NCI-H446 treated with DMSO at 0.1 percent for 48 hours (cell line): ENCODE measurements around the gene B4GAT1.

Source experiments
- DNase-seq: peaks from one replicate; lab custom pipeline; 2025; lab: John Stamatoyannopoulos, UW

Gene B4GAT1

DNA sequence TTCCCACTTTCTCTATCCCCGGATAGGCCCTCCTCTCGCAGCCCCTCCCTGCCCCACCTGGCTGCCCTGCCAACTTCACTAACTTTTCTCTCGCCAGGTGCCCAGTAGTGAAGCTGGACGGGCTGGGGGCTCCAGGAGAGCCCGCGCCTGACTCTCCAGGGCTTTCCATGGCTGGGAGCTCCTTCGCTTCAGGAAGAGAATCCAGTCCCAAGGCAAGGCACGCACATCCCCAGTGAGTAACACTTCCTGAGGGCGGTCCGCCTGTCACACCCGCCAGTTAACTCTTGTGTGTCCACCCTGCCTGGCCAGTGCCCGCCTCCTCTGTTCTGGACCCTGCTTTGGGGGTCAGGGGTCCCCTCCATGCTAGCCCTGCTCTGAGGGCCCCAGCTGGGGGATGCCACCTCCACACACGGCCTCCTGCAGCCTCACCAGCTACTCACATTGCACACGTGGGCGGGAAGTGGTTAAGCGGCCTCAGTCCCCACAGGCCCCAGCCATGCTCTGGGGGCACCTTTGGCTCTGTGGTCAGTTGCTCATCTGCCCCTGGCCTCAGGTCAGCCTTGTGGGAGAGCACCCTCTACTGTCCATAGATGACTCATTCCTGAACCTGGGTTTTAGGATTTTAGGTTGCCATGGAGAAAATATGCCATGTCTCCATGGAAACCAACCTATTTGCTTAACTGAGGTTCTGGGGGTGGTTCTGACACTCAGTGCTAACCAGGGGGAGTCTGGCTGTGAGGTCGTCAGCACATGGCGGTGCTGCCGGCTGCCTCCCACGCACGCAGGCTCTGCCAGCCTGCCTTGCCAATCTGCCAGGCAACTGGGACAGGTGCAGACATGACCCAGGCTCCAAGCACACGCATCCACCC lies 11.0 kb downstream of the B4GAT1 start, which contains the start of gene RIN1:
Gene RIN1, minus strand, starts transcription at position 201 of the 869 bp plus-strand sequence. Its CDS starts 32 bp downstream, at position 169.
- DNase-seq, result peak; percentile 81

DNA sequence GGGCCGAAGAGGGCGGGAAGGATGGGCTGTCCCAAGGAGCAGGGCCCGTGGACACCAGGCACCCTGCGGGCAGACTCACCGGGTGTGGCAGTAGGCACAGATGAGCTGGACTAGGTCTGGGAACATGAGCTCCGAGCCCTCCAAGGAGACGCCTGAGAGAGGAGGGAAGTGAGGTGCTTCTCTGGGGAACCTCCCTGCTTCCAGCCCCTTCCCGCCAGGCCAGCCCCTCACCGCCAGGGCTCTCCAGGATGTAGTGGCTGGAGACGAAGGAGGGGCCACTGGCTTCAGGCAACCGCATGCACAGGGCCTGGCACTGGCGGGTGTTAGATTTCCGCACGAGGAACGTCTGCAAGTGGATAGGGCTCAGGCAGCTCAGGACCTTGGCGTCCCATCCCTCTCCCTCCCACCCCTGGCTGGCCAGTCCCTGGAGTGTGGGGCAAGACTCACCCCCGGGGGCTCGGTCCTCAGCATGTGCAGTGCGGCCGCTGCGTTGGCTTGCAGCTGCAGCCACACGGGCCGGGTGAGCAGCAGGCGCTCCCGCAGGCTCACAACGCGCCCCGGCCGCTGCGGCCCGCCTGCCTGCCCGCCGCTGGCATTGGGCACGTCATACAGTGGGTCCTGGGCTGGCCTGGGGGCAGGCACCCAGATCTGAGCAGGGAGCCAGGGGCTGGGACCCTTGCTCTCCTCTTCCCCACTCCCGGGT lies 11.7 kb downstream of the B4GAT1 start:
- DNase-seq, result no peak

DNA sequence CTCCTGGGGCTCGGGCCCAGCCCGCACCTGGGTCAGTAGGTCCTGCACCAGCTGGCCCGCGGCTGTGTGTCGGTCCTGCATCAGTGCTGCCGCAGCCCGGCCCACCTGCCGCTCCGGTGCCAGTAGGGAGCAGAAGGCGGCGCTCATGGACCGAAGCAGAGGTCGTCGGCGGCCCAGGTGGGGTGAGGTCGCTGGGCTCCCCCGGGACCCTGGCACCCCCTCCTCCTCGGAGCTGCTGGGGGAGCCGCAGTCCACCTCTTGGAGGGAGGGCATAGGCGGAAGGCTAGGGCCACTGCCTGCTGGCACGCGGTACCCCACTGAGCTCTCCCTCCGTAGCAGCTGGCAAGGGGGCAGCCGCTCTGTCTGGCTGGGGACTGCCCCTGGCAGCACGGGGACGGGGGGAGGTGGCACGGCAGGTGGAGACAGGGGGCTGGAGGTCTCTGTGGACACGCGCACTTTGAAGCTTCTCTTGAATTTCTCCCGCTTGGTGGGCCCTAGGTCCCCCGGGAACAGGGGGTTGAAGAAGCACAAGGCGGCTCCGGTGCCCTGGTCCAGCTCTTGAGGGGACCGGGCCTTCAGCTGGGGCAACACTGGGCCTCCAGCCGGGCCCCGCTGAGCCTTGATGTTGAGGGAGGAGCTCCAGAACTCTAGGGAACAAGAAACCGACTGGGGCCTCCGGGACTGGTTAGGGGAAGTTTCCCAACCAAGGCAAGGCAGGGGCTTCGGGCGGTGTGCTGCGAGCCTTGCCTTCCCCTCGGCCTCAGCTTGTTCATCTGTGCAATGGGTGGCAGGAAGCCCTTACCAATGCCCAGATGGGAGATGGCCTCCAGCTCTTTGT lies 12.6 kb downstream of the B4GAT1 start:
- DNase-seq, result no peak

DNA sequence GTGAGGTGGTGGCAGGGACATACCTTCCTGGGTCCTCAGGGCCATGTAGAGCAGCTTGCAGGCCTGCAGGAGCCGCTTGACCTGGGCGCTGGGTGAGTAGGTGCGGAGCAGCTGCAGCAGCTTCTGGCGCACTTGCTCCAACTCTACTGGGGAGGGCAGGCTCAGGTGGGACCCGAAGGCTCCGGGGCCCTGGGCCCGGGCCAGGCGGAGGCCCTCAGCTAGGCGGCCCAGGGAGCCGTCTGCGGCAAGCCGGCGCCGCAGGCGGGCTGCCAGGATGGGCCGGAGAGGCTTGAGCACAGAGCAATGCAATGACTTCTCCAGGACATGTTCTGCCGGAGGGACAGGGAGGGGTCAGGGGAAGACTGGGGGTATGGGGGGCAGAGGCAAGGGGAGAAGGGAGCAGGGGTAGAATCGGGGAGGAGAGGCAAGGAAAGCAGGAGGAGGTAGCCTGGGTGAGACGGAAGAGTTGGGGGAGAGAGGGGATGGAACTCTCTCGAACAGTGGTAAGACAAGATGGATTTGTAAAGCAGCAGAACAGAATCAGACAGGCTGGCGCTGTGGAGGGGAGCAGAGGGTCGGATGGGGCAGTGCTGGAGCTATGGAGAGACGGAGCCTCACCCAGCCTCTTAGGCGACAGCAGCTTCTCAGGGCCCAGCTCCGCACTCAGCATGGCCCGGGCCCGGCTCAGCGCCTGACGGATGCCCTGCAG lies 13.4 kb downstream of the B4GAT1 start:
- DNase-seq, result no peak

DNA sequence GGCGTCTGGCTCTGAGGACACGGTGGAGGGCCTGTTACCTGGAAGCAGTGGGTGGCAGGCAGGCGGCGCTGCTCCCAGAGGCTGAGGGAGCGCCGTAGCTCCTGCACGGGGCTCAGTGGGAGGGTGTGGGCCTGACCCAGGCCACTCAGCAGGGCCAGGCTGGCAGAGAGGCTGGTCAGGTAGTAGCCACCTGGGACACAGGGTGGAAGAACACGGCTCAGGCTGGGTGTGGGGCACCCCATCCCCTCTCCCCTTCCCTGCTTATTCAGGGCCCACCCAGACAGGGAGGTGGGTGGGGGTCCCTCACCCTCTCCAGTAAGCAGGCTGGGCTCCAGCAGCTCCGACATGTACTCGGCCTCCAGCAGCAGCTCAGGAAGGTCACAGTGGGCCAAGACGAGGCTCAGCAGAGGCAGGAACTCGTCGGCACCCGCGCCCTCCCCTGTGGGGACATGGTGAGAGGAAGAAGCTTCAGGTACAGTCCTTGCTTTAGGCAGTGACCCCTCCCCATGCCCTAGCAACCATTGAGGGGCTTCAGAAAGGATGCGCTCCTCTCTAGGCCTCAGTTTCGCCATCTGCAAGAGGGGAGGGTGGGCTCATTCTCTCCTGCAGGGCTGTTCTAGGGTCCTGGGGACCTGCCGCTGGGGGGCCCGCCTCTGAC lies 14.1 kb downstream of the B4GAT1 start:
- DNase-seq, result no peak

DNA sequence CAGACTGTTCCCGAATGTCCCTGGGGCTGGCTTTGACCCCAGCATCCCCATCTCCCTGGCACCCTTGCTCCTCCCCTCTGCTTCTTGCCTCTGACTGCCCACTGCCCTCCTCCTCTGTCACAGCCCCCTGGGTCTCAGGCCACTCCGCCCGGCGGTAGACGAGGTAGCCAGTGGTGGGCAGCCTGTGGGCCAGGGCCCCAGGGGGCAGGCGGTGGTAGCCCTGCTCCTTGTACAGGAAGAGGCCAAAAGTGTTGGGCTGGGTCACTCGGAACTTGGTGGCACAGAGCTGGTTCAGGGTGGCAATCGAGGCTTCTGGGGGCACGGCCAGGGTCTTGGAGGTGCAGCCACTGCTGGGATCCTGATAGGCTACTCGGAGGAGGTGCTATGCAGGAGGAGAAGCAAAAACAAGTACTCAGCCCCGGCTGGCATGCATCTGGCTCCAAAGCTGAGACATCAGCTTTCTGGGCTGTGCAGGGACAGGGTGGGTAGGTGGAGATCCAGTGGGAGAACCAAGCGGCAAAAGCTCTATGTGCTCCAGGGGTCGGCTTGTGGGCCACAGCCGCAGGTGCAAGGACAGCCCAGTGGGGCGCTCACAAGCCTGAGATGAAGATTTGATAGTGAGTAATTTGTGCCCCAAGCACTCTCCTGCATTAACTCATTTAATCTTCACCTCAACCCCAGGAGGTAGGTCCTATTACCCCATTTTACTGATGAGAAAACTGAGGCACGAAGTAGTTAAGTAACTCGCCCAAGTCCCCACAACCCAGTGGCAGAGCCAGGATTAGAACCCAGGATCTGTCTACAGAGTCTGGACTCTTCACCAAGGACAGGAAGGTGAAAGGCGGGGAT lies 14.8 kb downstream of the B4GAT1 start:
- DNase-seq, result no peak

DNA sequence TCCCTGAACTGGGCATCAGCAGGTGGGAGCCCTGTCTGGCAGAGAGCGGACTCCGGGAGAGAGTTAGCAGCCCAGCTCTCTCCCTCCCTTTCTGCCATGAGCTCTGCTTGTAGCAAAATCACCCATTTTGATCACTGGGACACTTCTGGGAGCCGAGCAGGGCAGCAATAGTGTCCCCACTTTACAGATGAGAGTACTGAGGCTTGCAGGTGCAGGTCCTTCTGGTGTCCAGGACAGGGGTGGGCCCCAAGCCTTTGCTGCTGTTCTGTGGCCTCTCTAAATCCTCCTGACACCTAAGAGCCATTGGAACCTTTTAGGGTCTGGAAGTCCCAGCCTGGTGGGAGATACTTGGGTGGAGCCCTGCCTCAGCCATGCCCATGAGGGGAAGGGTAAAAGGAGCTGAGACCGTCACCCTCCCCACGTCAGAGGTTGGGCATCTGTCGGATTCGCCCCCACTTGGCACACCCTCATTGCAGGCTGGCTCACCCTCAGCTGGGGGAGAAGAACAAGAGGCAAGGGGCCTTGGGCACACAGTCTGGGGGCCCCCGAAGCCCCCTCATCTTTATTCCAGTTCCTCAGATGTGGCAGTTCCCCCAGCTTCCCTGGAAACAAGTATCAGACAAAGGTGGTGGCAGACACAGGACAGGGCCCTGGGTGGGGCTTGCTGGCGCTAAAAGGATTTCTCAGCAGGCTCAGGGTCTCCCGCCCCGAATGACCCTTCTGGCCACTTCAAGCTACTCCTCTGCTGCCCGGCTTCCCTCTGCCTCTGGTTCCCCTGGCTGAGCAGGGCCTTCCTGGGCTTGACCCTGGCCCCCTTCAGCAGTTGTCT lies 15.7 kb downstream of the B4GAT1 start:
- no peak for DNase-seq

DNA sequence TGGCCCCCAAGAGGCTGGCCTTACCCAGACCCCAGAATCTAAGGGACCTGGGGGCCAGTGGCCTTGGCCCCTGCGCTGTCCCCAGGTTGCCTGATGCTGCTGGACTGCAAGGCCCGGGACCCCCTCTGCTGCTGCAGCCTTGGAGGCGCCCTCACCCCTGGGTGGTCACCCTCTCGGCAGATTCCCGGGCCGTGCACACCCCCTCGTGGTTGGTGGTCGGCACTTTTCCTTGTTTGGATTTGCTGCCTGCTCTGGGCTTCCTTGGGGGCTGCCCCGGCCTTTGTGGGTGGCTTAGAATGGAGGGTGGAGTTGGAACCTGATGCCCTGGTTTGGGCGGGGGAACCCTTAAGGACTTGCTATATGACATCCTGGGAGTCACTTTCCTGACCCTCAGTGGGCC lies 16.5 kb downstream of the B4GAT1 start:
- no peak for DNase-seq

DNA sequence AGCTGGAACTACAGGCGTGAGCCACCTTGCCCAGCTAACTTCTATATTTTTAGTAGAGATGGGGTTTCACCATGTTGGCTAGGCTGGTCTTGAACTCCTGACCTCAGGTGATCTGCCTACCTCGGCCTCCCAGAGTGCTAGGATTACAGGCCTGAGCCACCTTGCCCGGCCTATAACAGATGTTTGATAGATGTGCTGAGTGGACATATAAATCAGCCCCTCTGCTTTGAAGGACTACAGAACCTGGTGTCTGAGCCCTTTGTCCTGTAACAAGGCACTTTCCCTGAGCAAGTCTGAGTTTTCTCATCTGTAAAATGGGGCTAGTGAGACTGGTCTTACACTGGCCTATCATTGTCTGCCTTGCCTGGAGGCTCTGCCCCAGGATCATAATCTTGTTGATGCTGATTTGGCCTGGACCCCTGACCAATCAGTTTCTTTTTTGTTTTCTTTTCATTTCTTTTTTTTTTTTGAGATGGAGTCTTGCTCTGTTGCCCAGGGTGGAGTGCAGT lies 18.2 kb downstream of the B4GAT1 start:
- DNase-seq, result no peak

DNA sequence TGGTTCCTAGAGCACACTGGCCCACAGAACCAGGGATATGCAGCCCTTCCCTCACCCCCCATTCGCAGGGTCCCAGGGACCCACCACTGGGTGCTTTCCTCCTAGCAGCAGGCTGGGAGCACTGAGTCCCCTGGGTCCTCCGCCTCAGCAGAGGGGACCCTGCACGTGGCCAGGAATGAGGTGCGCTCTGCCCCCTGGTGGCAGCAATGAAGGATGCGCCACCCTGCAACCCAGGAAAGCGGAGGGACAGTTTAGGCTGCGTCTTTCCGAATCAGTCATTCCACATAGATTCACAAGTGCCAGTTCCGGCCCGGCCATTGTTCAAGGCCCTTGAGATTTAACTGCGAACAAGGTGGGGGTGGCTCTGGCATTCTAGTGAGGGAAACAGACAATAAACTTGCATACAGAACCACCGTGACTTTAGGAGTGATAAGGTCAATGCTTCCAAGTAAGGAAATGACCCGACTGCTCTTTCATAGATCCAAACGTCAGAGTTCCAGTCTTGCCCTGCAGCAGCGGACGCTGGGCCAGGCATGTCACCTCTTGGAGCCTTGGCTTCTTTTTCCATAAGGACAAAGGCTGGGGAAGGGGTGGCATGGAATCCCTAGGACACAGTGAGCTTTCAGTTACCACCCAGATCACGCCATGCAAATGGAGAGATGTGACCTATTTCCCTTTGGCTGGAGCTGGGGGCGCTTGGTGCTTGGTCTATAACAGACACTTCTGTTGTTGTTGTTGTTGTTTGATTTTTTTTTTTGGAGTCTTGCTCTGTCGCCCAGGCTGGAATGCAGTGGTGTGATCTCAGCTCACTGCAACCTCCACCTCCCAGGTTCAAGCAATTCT lies 18.9 kb downstream of the B4GAT1 start:
- peak; percentile 31 for DNase-seq

DNA sequence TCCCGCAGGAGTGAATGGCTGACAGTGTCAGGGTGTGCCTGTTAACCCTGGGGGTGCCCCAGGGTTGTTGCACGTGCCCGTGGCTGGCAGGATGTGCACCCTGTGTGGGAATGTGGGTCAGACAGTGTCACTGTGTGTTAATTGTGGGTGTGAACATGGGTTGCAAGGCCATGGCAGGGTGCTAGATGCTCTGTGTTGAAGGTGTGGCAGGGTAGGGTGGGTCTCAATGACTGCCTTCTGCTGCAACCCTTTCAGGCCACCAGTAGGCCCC lies 19.5 kb downstream of the B4GAT1 start:
- no peak for DNase-seq

DNA sequence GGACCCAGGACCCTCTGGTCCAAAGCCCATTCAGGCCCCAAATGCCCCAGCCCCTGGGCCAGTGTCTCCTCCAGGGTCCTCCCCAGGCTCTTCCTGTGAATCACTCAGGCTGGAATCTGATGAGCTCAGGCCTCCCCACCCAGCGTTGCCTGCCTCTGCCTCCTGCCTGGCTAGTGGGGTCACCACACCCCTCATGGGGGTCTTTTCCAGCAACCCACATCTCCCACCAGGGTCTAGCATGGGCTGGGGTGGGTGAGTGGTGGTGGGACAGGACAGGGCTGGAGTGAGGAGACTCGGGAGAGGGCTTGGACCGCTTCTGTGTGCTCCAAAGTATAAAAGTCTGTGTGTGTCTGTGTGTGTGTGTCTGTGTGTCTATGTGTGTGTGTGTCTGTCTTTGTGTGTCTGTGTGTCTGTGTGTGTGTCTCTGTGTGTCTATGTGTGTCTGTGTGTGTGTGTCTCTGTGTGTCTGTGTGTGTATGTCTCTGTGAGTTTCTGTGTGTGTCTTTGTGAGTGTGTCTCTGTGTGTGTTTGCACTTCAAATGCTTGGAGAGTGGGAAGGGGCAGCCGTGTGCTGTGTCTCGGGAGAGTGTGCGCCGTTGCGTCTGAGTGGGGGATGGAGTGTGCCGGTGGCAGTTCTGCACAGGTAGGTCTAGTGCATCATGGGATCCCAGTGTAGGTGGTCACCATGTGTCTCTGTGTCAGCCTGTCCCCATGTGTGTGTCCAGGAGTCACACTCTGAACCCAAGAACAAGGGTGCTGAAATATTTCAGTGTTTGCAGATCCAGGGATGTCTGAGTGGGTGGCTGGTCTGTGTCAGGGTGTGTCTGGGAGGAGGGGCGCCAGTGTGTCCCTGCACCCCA lies 20.0 kb downstream of the B4GAT1 start:
- no peak for DNase-seq

DNA sequence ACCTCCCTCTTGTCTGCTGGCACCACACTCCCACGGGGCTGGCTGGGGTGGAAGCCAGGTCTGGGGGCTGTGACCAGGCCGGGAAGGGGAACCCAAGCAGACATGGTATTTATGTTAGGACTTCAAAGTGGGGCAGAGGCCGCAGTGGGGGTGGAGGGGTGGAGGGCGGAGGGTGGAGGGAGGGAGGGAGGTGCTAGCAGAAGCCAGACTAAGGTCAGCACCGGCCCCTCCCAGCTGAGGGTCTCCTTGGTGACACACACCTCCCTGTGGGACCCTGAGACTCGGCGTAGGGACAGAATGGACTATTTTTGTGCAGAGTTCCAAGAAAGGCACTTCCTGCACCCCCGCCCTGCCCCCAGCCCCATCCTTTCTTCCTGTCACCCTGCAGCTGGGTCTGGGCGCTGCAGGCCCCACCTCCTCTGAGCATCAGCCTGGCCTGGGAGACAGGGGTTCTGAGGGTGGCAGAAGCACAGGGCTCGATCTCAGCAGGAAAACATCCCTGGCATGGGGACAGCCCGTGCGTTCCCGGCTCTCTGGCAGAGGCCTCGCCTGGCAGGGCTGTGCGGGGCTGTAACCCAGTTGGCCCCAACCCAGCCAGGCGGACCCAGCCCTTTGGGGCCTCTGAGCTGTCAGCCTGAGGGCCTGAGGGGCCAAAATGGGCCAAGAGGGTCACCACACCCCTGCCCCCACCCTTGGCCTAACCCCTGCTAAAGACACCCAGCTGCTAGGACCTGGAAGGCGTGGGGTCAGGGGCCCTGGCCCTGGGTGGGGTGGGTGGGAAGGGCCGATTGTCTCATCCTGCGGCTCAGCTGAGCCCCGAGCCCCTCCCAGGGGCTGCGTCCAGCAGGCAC lies 20.9 kb downstream of the B4GAT1 start:
- no peak for DNase-seq

DNA sequence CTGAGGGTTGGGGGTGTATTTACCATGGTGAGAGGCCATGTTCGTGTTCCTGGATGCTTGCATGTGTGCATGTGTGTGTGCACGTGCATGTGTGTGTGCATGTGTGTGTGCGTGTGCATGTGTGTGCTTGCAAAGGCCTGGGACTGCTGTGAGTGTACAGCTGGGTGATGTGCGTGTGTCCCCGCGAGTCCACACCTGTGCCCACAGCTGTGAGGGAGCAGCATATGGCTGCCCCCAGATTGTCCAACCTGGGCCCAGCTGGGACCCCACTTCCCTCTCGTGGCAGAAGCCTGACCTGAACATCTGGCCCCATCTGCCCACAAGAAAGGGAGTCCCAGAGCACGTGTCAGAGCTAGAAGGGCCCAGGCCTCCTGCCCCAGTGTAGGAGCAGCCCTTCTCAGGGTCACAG lies 22.2 kb downstream of the B4GAT1 start:
- DNase-seq, result no peak

DNA sequence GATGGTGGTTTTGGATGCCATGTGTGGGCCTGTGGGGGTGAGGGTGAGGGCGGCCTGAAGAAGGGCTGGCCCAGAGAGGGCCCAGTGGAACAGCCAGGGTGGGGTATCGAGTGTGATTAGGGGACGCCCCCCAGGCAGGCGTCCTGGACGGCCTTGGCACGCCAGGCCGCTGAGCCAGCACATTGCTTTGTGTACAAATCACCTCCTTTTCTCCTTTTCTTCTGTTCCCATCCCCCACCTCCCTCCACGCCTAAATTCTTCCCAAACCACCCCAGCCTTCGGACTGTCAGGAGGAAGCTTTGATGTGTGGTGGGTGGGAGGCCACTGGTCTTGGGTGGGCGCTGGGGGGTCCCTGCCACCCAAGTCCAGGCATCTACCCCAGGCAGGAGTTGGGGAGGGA lies 22.8 kb downstream of the B4GAT1 start:
- no peak for DNase-seq

DNA sequence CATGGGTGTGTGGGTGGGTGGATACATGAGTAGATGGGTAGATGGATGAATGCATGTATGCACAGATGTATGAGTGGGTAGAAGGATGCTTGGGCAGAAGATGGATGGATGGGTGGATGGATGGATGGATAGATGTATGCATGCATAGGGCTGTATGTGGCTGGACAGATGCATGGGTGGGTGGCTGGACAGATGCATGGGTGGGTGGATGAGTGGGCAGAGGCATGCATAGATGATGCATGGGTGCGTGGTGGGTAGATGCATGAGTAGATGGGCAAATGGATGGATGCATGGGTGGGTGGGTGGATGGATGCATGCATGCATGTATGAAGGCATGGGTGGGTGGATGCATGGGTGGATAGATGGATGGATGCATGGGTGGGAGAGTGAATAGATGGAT lies 23.7 kb downstream of the B4GAT1 start:
- DNase-seq, result no peak
